AG10803 (cell line): Measurements from ENCODE around the gene PAM.
A peak's percentile ranks its signal among the peaks of the same experiment; 100 is the strongest.

ENCODE experiments used
- DNase-seq: peaks from one replicate; pipeline ENCODE4 v3.0.0; 2010; ENCODE audit warnings: low read depth
- H3K4me3 ChIP-seq: 2 replicates; pipeline ENCODE4 v1.5.1; 2011; ENCODE audit warnings: mild to moderate bottlenecking, low read length, control low read depth
- TF ChIP-seq, protein P1 (sequence below): conservative IDR thresholded peaks from 2 replicates; pipeline ENCODE4 v1.5.1; 2011; ENCODE audit warnings: mild to moderate bottlenecking, low read length, control low read depth, inconsistent platforms

The PAM gene

DNA sequence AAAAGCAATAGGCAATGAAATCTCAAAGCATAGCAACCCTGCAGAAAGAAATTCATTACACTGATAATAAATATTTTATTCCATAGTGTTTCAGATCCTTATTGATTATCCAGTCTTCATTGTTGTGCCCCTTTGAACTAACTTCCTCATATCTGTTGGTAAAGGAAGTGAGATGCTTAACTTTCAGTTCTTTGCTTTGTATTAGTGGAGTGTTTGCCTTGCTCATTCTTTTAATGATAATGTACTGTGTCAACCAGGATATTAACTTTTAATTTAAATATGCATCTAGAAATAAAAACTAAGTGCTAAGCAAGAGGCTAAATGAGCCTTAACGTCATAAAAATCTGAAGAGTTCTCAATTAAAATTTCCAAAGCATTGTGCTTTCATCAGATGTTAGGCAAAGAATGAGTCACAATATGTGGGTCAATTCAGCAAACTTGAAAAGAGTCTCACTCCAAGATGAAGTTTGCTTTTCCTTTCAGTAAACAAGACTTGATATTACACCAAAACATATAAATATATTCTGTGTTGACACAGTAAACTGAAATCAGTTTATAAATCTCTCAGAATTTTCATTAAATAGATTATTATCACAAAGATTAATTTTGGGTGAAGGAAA, 258.9 kb downstream of the PAM start:
- TF ChIP-seq, protein P1, sequence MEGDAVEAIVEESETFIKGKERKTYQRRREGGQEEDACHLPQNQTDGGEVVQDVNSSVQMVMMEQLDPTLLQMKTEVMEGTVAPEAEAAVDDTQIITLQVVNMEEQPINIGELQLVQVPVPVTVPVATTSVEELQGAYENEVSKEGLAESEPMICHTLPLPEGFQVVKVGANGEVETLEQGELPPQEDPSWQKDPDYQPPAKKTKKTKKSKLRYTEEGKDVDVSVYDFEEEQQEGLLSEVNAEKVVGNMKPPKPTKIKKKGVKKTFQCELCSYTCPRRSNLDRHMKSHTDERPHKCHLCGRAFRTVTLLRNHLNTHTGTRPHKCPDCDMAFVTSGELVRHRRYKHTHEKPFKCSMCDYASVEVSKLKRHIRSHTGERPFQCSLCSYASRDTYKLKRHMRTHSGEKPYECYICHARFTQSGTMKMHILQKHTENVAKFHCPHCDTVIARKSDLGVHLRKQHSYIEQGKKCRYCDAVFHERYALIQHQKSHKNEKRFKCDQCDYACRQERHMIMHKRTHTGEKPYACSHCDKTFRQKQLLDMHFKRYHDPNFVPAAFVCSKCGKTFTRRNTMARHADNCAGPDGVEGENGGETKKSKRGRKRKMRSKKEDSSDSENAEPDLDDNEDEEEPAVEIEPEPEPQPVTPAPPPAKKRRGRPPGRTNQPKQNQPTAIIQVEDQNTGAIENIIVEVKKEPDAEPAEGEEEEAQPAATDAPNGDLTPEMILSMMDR = no peak
- no peak overlapping the region for H3K4me3 ChIP-seq
- no peak for DNase-seq

DNA sequence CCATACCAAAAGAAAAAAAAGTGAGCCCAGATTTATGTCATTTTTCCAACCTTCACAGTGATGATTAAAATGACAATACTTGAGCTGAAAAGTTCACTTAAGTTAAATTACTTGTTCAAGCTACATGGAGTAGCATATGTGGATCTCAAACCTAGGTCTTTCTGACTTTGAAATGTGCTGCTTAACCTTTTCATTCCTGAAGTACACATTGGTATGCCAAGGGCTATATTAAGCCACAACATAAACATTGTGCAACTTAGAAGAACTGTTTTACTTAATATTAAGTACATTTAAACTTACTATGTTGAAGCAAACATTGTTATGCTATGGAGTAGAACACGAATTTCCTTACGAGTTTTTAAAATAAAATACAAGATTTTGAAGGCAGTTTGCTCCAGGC, 259.9 kb downstream of the PAM start:
- TF ChIP-seq, protein P1 = no peak
- peak; percentile 21 for DNase-seq
- H3K4me3 ChIP-seq = no peak overlapping the region

DNA sequence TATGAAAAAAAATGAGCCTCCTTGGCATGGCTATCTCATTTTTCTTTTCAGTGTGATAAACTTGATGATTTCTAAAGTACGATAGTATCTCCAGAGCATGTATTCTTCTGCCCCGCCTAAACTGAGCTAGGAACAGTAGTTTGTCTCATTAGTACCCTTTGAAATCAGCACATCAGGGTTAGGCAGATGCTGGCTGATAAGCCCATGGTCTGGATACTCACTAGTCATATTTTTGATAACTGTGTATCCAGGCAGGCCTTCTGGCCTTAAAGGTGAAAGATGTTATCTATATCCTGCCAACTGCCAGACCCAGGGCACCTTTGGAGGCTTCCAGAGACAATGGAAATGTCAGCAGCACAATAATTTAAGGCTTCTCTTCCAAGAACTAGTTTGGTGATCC, 261.1 kb downstream of the PAM start:
- TF ChIP-seq, protein P1 = no peak
- DNase-seq = no peak
- H3K4me3 ChIP-seq = no peak overlapping the region

DNA sequence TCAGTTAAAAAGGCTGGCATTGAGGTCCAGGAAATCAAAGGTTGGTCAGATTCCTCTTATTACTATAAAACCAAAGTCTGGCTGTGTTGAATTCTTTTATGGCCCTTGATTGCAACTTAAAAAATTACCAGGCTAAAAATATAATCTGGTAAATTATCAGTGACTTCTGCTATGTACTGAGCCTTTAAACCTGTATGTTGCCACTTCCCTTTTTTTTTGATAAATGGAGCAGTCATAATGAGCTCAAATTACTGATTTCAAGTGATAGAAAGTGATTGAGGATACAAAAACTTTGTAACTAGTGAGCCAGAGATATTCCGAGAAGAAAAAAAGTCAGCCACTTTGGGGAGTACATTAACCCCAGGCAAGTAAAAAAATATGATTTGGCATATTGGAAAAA, 264.7 kb downstream of the PAM start:
- H3K4me3 ChIP-seq = no peak overlapping the region
- TF ChIP-seq, protein P1 = no peak
- no peak for DNase-seq

DNA sequence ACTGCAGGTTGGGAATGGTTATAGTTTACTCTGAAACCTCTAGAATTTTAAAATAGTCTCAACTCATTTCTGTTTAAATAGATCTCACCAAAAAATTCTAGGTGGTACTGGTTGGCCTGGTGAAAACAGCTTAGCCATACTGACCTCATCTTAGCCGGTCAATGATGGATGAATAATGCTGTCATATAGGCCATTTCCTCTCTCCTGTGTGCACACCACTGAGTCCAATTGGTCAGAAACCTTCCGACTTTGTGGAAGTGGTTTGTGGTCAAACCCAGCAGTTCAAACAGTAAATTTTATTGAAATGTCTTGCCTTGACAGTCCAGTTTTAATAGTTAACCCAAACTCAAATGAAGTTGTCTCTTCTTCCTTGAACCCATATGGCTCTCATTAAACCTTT, 266.2 kb downstream of the PAM start:
- peak; percentile 32 for DNase-seq
- TF ChIP-seq, protein P1 = no peak

DNA sequence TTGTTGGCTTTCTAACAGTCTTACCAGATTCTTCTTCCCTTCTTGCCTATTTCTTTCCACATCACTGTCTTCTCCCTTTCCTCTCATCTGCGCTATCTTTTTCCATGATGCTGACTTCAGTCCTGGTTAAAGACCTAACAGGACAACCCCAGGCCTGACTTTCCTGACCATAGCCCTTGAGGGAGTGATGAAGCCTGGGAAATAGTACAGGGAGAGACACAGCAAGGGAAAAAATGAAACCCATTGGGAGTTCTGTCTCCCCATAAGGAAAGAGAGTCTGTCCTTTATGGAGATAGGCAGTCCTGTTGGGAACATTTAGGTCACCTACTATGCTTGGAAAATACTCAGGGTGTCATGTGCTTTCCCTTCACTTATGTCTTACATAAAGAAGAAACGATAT, 272.2 kb downstream of the PAM start:
- TF ChIP-seq, protein P1 = no peak
- no peak overlapping the region for H3K4me3 ChIP-seq
- no peak for DNase-seq

More for the DNA sequence above, 266.2 kb downstream of the PAM start:
- H3K4me3 ChIP-seq = no peak overlapping the region

DNA sequence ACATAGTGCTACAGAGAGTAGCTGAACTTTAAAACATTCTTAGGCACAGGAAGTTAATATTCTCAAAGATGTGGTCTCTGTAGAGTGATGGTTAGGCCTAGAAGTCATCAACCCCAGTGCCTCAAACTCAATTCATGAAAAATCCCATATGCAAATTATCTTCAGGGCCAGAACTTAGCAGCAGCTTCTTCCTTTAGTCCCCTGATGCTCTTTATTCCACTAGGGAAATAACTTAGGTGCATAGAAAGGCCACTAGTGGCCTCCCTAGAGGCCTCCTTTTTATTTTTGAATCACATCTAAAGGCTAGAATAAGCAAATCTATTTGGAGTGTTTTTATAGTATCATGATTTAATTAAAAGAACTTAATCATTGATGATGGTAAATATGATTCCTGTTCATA, 276.5 kb downstream of the PAM start:
- no peak overlapping the region for H3K4me3 ChIP-seq
- TF ChIP-seq, protein P1 = peak; percentile 38
- DNase-seq = no peak
